H1 (cell line): ENCODE data around the gene SPINK4. TPM values are rescaled to one million over a fixed set of nuclear protein-coding genes. Genes with fewer than 3 reads are reported as not detected.

ENCODE experiments used
- BCL11A ChIP-seq, 2 experiments: IDR thresholded peaks; one replicate each; pipeline ENCODE4 v1.6.1; 2011; ENCODE audit warnings: low read depth in 2 of 2, low read length in 2 of 2, mild to moderate bottlenecking in 2 of 2
- CBX5 ChIP-seq: fragments of 300-800, 300-1000 bp; sonication (generic); IDR thresholded peaks from 2 replicates; pipeline ENCODE4 v1.7.1; 2016; ENCODE audit warnings: antibody characterized with exemption, low read length, low read depth
- CHD7 ChIP-seq: fragments of 300-600 bp; sonication (generic); IDR thresholded peaks from 2 replicates; pipeline ENCODE4 v1.7.1; 2012; ENCODE audit warnings: low read length, moderate library complexity, mild to moderate bottlenecking, inconsistent platforms; ENCODE audit not compliant: insufficient replicate concordance
- CTBP2 ChIP-seq: IDR thresholded peaks from 2 replicates; pipeline ENCODE4 v1.7.0; 2011; ENCODE audit warnings: borderline replicate concordance, mild to moderate bottlenecking, moderate library complexity, mixed read lengths, low read length; ENCODE audit not compliant: insufficient read depth, insufficient read length
- EP300 ChIP-seq, 2 experiments: IDR thresholded peaks; 1 replicate in 1 of 2; 2 replicates in 1 of 2; pipeline ENCODE4 v1.6.1; 2011 to 2012; ENCODE audit warnings: low read depth in 2 of 2, low read length in 2 of 2, mild to moderate bottlenecking in 2 of 2, borderline replicate concordance in 1 of 2, inconsistent platforms in 1 of 2, moderate library complexity in 1 of 2
- GABPA ChIP-seq: IDR thresholded peaks from 2 replicates; pipeline ENCODE4 v1.6.1; 2011; ENCODE audit warnings: mild to moderate bottlenecking, low read length, moderate library complexity, borderline replicate concordance; ENCODE audit not compliant: insufficient read depth
- GTF2F1 ChIP-seq: IDR thresholded peaks from 2 replicates; pipeline ENCODE4 v1.6.1; 2012; ENCODE audit warnings: low read depth, low read length, improper control_type of control experiment, borderline replicate concordance
- NRF1 ChIP-seq: IDR thresholded peaks from 2 replicates; pipeline ENCODE4 v1.6.1; 2011; ENCODE audit warnings: mild to moderate bottlenecking, low read depth, low read length, improper control_type of control experiment
- RNF2 ChIP-seq: fragments of 200-900, 300-1000 bp; sonication (generic); IDR thresholded peaks from 2 replicates; pipeline ENCODE4 v1.7.1; 2016; ENCODE audit warnings: borderline replicate concordance, low read depth, mild to moderate bottlenecking, antibody characterized with exemption, low read length; ENCODE audit not compliant: poor library complexity, severe bottlenecking; ENCODE audit errors: missing control alignments
- TCF12 ChIP-seq: IDR thresholded peaks from 2 replicates; pipeline ENCODE4 v1.6.1; 2011; ENCODE audit warnings: low read depth, mild to moderate bottlenecking, low read length
- YY1 ChIP-seq: IDR thresholded peaks from 2 replicates; pipeline ENCODE4 v1.6.1; 2011; ENCODE audit warnings: low read depth, mild to moderate bottlenecking, low read length
- polyA plus RNA-seq, 7 experiments: library from polyadenylated mRNA; depleted of rRNA in 3 of 7; stranded (reverse) in 5 of 7; unstranded in 2 of 7; fragments of >200 nt in 5 of 7; fragments of 200-250 nt in 2 of 7; gene quantifications; 1 replicate in 5 of 7; 2 replicates in 1 of 7; 4 replicates in 1 of 7; pipeline versions ENCODE4 v1.2.1 to v1.2.3, GENCODE V29; 2011 to 2013; ENCODE audit warnings: missing spikeins in 2 of 7, mixed read lengths in 2 of 7
- total RNA-seq: library from RNA; stranded (reverse); fragmentation: NEBNext Ultra II Directional; extraction: Animal tissue kit (Norgen Biotek cat#: 25700); gene quantifications from 2 replicates; pipeline ENCODE4 v1.2.1, GENCODE V29; 2021

Gene SPINK4
- total and polyA plus RNA-seq, 2 of the 8 experiments (the other 6 are each of a cell fraction or from before 2014, with no cell fraction given): not detected

- no peak for TF ChIP-seq CHD7
- TF ChIP-seq EP300 (IDR thresholded peaks at IDR 0.05; ENCODE audit: borderline replicate concordance in 1 of 2, low read depth in 2 of 2, low read length in 2 of 2): no peak
- no peak for TF ChIP-seq CBX5
- TF ChIP-seq NRF1: no peak
- no peak for TF ChIP-seq TCF12
- TF ChIP-seq RNF2: no peak
- TF ChIP-seq CTBP2: no peak
- no peak for TF ChIP-seq GABPA
- no peak for TF ChIP-seq GTF2F1
- TF ChIP-seq BCL11A (IDR thresholded peaks at IDR 0.05; ENCODE audit: low read depth in 2 of 2, low read length in 2 of 2): no peak
- no peak for TF ChIP-seq YY1
These were observed 10.0 kb downstream of the SPINK4 start (continued) for GRCh38 chr9:33249983-33250382.
